SK-N-SH treated with all-trans-retinoic acid at 6 μM for 48 hours (cell line): ENCODE results near the gene CDKN2B-AS1.

Experiments
- ATAC-seq: fragments of 200-7000 bp; cut with Tn5 transposase; 3 replicates; pipeline ENCODE4 v1.9.1; 2020; ENCODE audit warnings: mild to moderate bottlenecking, moderate library complexity
- ARNTL ChIP-seq: fragments of 450-650 bp; formaldehyde crosslinking; IDR thresholded peaks from 2 replicates; pipeline ENCODE4 v1.5.0; 2020; ENCODE audit warnings: low read depth, mild to moderate bottlenecking, moderate library complexity, borderline replicate concordance
- BACH2 ChIP-seq: fragments of 250-450 bp; sonication (Bioruptor Pico); IDR thresholded peaks from 2 replicates; pipeline ENCODE4 v1.9.0; 2021; ENCODE audit warnings: mild to moderate bottlenecking, borderline replicate concordance
- CREB5 ChIP-seq: fragments of 250-450 bp; sonication (Bioruptor Pico); IDR thresholded peaks from 2 replicates; pipeline ENCODE4 v1.5.1; 2020; ENCODE audit warnings: low read depth, mild to moderate bottlenecking, moderate library complexity
- CSDC2 ChIP-seq: fragments of 250-450 bp; sonication (Bioruptor Pico); IDR thresholded peaks from 2 replicates; pipeline ENCODE4 v1.5.0; 2020; ENCODE audit warnings: mild to moderate bottlenecking, moderate library complexity
- ESRRG ChIP-seq: fragments of 250-450 bp; sonication (Bioruptor Pico); IDR thresholded peaks from 2 replicates; pipeline ENCODE4 v1.6.1; 2021; ENCODE audit warnings: mild to moderate bottlenecking
- GLIS3 ChIP-seq: fragments of 250-450 bp; sonication (Bioruptor Pico); IDR thresholded peaks from 2 replicates; pipeline ENCODE4 v1.5.0; 2020; ENCODE audit warnings: mild to moderate bottlenecking, moderate library complexity
- OSR1 ChIP-seq: fragments of 250-450 bp; sonication (Bioruptor Pico); IDR thresholded peaks from 2 replicates; pipeline ENCODE4 v1.8.0; 2022; ENCODE audit warnings: moderate library complexity, mild to moderate bottlenecking, inconsistent platforms
- RARB ChIP-seq: fragments of 250-450 bp; sonication (Bioruptor Pico); IDR thresholded peaks from 2 replicates; pipeline ENCODE4 v1.8.0; 2021; ENCODE audit warnings: mild to moderate bottlenecking, moderate library complexity
- SNAI2 ChIP-seq: fragments of 250-450 bp; sonication (Bioruptor Pico); IDR thresholded peaks from 2 replicates; pipeline ENCODE4 v1.5.0; 2020; ENCODE audit warnings: mild to moderate bottlenecking, moderate library complexity
- TCF4 ChIP-seq: fragments of 250-450 bp; sonication (Bioruptor Pico); IDR thresholded peaks from 2 replicates; pipeline ENCODE4 v1.8.0; 2021; ENCODE audit warnings: mild to moderate bottlenecking, moderate library complexity, borderline replicate concordance
- TOX ChIP-seq: fragments of 250-450 bp; sonication (Bioruptor Pico); IDR thresholded peaks from 2 replicates; pipeline ENCODE4 v1.8.0; 2021; ENCODE audit warnings: mild to moderate bottlenecking, moderate library complexity, borderline replicate concordance
- TSHZ2 ChIP-seq: fragments of 250-450 bp; sonication (Bioruptor Pico); IDR thresholded peaks from 2 replicates; pipeline ENCODE4 v1.5.0; 2020; ENCODE audit warnings: mild to moderate bottlenecking, moderate library complexity
- ZC3H10 ChIP-seq: fragments of 250-450 bp; sonication (Bioruptor Pico); IDR thresholded peaks from 2 replicates; pipeline ENCODE4 v1.5.1; 2021; ENCODE audit warnings: mild to moderate bottlenecking, moderate library complexity
- ZFP3 ChIP-seq: fragments of 250-450 bp; sonication (Bioruptor Pico); IDR thresholded peaks from 2 replicates; pipeline ENCODE4 v1.5.0; 2020; ENCODE audit warnings: mild to moderate bottlenecking, moderate library complexity
- ZFP30 ChIP-seq: fragments of 450-650 bp; formaldehyde crosslinking; IDR thresholded peaks from 2 replicates; pipeline ENCODE4 v1.5.0; 2022; ENCODE audit warnings: mild to moderate bottlenecking, moderate library complexity
- ZNF70 ChIP-seq: fragments of 450-650 bp; formaldehyde crosslinking; IDR thresholded peaks from 2 replicates; pipeline ENCODE4 v1.5.0; 2020; ENCODE audit warnings: mild to moderate bottlenecking, moderate library complexity
- ZNF8 ChIP-seq: fragments of 450-650 bp; formaldehyde crosslinking; IDR thresholded peaks from 2 replicates; pipeline ENCODE4 v1.5.0; 2020; ENCODE audit warnings: mild to moderate bottlenecking, moderate library complexity
- TF ChIP-seq, protein P1 (sequence below): fragments of 250-450 bp; sonication (Bioruptor Pico); IDR thresholded peaks from 2 replicates; pipeline ENCODE4 v1.8.0; 2021; ENCODE audit warnings: low read depth, mild to moderate bottlenecking, moderate library complexity, borderline replicate concordance
- TF ChIP-seq, protein P2 (sequence below): fragments of 250-450 bp; sonication (Bioruptor Pico); IDR thresholded peaks from 2 replicates; pipeline ENCODE4 v1.5.1; 2021; ENCODE audit warnings: mild to moderate bottlenecking, moderate library complexity

CDKN2B-AS1 gene

GRCh38 chr9:21969011-21969940, 25.3 kb upstream of the CDKN2B-AS1 start:
- TF ChIP-seq GLIS3 (CRISPR knock-in tag) (no peak), CREB5 (CRISPR knock-in tag) (no peak), TCF4 (CRISPR knock-in tag) (no peak), OSR1 (CRISPR knock-in tag) (no peak), ZC3H10 (no peak), BACH2 (CRISPR knock-in tag) (no peak), TSHZ2 (CRISPR knock-in tag) (no peak), ZFP3 (CRISPR knock-in tag) (no peak), ZFP30 (CRISPR knock-in tag) (no peak), ZNF8 (no peak), TOX (CRISPR knock-in tag) (no peak), RARB (CRISPR knock-in tag) (no peak), ZNF70 (CRISPR knock-in tag) (no peak), CSDC2 (CRISPR knock-in tag) (no peak), ESRRG (no peak)
- TF ChIP-seq, protein P1, sequence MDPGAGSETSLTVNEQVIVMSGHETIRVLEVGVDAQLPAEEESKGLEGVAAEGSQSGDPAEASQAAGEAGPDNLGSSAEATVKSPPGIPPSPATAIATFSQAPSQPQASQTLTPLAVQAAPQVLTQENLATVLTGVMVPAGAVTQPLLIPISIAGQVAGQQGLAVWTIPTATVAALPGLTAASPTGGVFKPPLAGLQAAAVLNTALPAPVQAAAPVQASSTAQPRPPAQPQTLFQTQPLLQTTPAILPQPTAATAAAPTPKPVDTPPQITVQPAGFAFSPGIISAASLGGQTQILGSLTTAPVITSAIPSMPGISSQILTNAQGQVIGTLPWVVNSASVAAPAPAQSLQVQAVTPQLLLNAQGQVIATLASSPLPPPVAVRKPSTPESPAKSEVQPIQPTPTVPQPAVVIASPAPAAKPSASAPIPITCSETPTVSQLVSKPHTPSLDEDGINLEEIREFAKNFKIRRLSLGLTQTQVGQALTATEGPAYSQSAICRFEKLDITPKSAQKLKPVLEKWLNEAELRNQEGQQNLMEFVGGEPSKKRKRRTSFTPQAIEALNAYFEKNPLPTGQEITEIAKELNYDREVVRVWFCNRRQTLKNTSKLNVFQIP (CRISPR knock-in tag), result no peak
- no peak for ATAC-seq

DNA sequence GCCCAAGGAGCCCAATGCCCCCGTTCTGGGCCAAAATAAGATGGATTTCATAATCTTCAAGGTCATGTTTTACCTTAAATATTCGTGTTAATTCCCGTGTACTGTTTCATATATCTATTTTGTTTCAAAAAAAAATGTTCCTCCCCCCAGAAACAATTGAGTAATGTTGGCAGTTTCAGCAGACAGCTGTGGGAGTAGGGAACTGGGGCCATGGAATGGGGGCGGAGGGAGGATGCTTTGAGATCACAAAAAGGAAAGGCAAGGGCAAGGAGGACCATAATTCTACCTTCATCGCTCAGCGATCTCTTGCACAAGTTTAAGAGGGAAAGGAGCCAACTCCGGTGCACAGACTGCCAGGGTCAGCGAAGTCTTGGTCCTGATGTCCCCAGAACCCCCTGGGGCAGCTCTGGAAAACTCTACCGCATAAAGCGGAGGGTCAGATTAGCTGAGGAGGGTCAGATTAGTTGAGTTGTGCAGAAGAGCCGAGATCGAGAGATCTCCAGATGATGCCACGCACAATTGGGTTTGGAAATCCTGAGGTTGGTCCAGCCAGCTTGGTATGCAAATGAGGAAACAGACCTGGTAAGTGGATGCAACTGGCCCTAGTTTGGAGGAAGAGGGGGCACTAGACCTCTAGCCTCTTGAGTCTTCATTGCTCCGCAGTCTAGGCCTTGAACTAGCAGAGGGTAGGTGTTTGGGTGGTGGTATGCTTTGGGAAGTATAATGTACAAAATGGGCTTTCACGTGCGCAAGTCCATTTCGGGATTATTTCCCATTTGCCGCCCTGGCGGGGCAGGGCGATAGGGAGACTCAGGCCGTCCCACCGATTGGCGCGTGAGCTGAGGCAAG, 24.4 kb upstream of the CDKN2B-AS1 start:
- ATAC-seq, result no peak
- TF ChIP-seq ZNF8 (no peak), ESRRG (no peak), ZFP30 (CRISPR knock-in tag) (no peak), CREB5 (CRISPR knock-in tag) (no peak), TCF4 (CRISPR knock-in tag) (no peak), ZC3H10 (no peak), SNAI2 (CRISPR knock-in tag) (no peak), ZNF70 (CRISPR knock-in tag) (no peak), ZFP3 (CRISPR knock-in tag) (no peak), CSDC2 (CRISPR knock-in tag) (no peak), ARNTL (no peak)
- TF ChIP-seq, protein P1 (CRISPR knock-in tag), result no peak
- TF ChIP-seq, protein P2, sequence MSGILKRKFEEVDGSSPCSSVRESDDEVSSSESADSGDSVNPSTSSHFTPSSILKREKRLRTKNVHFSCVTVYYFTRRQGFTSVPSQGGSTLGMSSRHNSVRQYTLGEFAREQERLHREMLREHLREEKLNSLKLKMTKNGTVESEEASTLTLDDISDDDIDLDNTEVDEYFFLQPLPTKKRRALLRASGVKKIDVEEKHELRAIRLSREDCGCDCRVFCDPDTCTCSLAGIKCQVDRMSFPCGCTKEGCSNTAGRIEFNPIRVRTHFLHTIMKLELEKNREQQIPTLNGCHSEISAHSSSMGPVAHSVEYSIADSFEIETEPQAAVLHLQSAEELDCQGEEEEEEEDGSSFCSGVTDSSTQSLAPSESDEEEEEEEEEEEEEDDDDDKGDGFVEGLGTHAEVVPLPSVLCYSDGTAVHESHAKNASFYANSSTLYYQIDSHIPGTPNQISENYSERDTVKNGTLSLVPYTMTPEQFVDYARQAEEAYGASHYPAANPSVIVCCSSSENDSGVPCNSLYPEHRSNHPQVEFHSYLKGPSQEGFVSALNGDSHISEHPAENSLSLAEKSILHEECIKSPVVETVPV (CRISPR knock-in tag), result no peak
- TF ChIP-seq, all 23 proteins: peak for 0
